Activated CD4-positive, alpha-beta T cell treated with anti-CD3 and anti-CD28 coated beads for 24 hours (primary cell): ENCODE data around the gene VSX1.

Source experiments
- DNase-seq, 2 donors: peaks; one replicate each; pipeline ENCODE4 v3.0.0-alpha.2; 2020; ENCODE audit warnings: low read depth in 2 of 2

VSX1 gene

GRCh38 chr20:25040438-25040831 lies 41.5 kb downstream of the VSX1 start:
- DNase-seq: no peak

- DNase-seq: no peak
These were observed 42.1 kb downstream of the VSX1 start for GRCh38 chr20:25039697-25040437.

GRCh38 chr20:25038591-25039015 lies 43.3 kb downstream of the VSX1 start:
- DNase-seq: no peak

DNA sequence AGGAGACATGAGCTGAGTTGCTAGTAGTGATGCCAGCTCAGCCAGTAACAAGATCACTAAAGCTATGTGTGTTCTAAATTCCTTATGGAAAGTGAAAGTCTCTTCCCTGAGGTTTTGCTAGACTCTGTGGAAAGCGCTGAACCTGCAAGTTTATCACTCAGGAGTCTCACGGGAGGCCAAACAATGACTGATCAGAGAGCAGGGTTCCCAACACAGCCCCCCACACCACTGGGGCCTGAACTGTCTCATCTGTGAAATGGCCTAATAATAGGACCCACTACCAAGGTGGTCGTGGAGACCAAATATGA lies 43.9 kb downstream of the VSX1 start:
- DNase-seq: no peak

DNA sequence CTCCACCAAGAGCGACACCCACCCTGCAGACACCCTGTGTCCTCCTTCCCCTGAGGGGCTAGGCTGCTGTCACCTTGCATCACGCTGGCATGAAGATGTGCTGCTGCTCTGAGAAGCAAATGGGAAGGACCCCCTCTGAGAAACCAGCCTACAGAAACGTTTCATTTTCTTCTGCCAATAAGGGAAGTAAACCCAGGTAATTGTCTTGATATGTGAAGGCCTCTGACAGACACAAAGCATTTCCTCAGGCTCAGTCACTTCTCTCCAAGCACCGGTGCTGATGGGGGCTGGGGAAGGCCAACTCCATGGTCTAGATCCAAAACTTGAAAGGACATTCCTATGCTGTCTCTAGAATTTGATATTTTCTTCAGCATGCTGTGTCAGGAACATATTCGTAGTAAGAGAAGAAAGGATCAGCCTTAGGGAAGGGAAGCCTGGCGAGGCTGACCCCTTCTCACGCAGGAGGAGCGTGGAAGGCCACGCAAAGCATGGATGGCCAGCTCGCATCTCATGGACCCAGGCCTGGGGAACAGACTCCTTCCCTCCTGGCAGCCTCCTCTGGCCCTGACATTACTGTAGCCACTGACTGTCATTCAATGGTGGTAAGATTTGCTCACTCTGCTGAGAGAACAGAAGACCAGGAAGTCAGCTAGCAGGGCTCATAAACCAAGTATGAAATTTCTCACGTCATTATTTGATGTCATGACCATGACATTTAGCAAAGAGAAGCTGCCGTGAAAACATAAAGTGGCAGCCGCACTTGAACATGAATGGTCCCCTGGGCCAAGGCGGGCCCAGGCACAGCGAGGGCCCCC lies 44.4 kb downstream of the VSX1 start:
- no peak for DNase-seq

DNA sequence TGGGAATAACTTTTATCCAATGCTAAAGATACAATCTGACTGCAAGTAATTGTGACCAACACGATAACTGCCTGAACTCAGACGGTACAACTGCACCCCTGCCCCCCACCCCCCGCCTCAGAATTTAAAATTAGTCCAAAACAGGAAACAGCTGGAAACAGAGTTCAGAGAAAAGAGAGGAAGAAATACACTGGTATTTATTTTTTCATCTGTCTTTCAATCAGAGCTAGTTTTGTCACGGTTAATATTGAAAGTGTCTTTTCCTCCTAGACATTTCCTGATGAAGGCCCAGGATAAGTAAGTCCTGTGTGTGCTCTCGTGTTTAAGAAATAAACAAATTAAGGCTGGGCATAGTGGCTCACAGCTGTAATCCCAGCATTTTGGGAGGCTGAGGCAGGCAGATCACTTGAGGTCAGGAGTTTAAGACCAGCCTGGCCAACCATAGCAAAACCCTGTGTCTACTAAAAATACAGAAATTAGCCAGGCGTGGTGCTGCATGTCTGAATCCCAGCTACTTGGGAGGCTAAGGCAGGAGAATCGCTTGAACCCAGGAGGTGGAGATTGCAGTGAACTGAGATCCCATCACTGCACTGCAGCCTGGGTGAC lies 45.5 kb downstream of the VSX1 start:
- DNase-seq: no peak

GRCh38 chr20:25035921-25036320 lies 46.0 kb downstream of the VSX1 start:
- no peak for DNase-seq

DNA sequence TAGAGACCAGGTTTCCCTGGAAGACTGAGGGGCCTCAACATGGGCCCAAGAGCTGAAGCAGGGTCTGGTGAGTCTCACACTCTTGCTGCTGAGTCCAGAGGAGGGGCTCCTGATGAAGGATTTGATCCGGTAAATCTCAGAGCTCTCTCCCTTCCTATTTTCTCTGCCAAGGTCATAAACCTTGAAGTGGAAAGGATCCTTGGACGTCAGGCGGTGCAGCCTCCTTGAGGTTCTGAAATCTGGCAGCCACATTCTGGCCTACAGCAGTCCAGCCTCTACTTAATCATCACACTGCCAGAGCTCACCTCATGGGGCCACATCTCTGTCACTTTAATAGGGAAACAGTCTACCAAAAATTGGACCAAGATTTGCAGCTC lies 48.0 kb downstream of the VSX1 start:
- DNase-seq: no peak

GRCh38 chr20:25033265-25033923 lies 48.5 kb downstream of the VSX1 start:
- DNase-seq: no peak

DNA sequence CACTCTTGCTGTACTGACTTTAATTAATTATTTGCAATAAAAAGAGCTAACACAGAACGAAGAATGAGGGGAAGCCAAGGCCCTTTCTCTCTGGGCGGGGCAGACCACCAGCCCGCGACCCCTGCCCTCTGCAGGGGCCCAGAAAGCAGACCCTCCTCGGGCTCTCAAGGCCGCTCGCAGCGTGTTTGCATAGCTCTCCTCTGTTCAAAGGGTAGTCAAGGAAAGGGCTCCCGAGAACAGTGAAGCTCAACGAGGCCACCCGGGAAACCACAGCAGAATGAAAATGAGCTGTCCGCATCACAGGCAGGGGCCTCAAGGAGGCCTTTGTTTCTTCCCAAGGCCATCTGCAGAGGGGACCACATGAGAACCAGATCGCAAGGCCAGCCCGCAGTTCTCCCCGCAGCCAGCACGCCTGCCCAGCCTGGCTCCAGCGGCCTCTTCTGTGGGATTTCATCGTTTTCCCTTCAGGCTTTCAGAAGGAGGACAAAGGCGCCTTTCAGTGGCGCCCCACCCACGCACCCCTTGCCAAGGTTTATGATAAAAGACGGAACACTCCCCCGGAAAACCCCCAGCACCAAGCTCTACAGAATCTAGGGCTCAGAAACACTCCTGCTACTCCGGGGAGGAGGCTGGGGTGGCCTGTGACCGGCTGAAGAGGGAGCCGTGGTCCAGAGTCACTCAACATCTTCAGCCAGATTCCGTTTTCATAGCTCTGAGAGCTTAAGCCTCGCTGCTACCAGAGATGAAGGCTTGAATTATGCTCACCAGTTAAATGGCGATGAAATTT lies 49.3 kb downstream of the VSX1 start:
- no peak for DNase-seq

DNA sequence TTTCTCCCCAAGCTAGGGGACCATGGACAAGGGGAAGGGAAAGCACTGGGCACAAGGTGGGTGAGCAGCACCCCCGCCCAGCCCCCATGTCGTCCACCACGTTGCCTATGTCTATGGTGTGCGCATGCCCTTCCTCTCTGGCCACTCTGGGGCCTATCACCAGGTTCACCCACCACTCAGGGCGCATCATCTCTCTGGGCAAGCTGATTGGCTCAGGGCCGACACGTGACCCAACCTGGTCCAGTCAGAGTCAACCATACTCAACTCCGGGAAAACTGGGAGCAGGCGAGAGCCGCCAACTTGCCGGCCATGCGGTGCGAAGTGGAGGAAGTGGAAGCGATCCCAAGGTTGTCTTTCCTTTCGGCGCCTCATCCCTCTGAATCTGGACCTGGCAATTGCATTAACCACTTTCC lies 49.9 kb downstream of the VSX1 start:
- no peak for DNase-seq

- no peak for DNase-seq
These were observed 50.7 kb downstream of the VSX1 start for GRCh38 chr20:25031241-25031640.

- no peak for DNase-seq
These were observed 51.2 kb downstream of the VSX1 start for GRCh38 chr20:25030649-25031207.

GRCh38 chr20:25030007-25030648 lies 51.8 kb downstream of the VSX1 start:
- DNase-seq: no peak

GRCh38 chr20:25025986-25026605 lies 55.8 kb downstream of the VSX1 start:
- DNase-seq: no peak
